ENCODE data around the gene MKI67.

DNA sequence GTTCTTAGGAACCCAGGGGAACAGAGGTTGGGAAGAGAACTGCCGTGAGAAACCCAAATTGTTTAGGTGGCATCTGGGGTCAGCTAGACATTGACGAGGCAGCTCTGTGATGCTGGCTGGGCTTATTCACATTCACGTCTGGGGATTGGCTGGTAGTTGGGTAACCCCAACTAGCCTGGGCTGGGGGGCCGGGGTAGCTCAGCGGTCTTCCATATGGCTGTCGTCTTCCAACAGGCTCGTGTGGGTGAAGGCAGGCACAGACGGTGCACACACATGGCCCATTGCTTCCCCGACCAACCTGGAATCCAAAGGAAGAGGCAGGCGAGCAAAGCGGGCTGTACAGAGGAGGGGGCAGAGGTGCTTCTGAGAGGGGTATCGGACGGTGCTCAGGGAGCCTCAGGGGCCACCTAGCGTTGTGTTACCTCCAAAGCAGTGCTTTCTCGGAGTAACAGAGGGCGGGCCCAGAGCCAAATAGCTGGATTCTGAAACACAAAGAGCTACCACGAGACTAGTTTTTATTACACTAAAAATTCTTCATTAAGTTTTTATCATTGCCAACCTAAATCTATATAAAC, 34.5 kb downstream of the MKI67 start:
- TF ChIP-seq TAF1 (IDR thresholded peaks at IDR 0.05; ENCODE audit: borderline replicate concordance, low read depth, low read length) = no peak
- no peak for TF ChIP-seq POLR2AphosphoS5 (IDR thresholded peaks at IDR 0.05; ENCODE audit: low read depth, low read length)
